HG03432 (cell line): ENCODE measurements around the gene CDH13.

Experiments
- ATAC-seq: cut with Tn5 transposase; IDR thresholded peaks from one replicate; pipeline ENCODE4 v1.9.1; 2021; ENCODE audit warnings: mild to moderate bottlenecking, moderate library complexity; ENCODE audit not compliant: unreplicated experiment

CDH13 gene

GRCh38 chr16:83137894-83138293 lies 511.1 kb downstream of the CDH13 start:
- no peak for ATAC-seq

- no peak for ATAC-seq
Measured at GRCh38 chr16:83138512-83138911, 511.7 kb downstream of the CDH13 start.

- no peak for ATAC-seq
Measured at GRCh38 chr16:83138976-83139690, 512.4 kb downstream of the CDH13 start.

- ATAC-seq, result no peak
Measured at GRCh38 chr16:83143788-83144187, 517.0 kb downstream of the CDH13 start.

- no peak for ATAC-seq
Measured at GRCh38 chr16:83145297-83145696, 518.5 kb downstream of the CDH13 start.

GRCh38 chr16:83147244-83147643 lies 520.5 kb downstream of the CDH13 start:
- ATAC-seq, result no peak

- ATAC-seq, result no peak
Measured at GRCh38 chr16:83158320-83158957, 531.7 kb downstream of the CDH13 start.

GRCh38 chr16:83159049-83159448 lies 532.3 kb downstream of the CDH13 start:
- no peak for ATAC-seq

- no peak for ATAC-seq
Measured at GRCh38 chr16:83160287-83161020, 533.7 kb downstream of the CDH13 start.

- ATAC-seq, result no peak
Measured at GRCh38 chr16:83162791-83163190, 536.0 kb downstream of the CDH13 start.

GRCh38 chr16:83164816-83165215 lies 538.0 kb downstream of the CDH13 start:
- no peak for ATAC-seq

- no peak for ATAC-seq
Measured at GRCh38 chr16:83171396-83171795, 544.6 kb downstream of the CDH13 start.

- no peak for ATAC-seq
Measured at GRCh38 chr16:83174671-83175070, 547.9 kb downstream of the CDH13 start.

- ATAC-seq, result no peak
Measured at GRCh38 chr16:83176802-83177201, 550.0 kb downstream of the CDH13 start.

- no peak for ATAC-seq
Measured at GRCh38 chr16:83185902-83186301, 559.1 kb downstream of the CDH13 start.

GRCh38 chr16:83187405-83187804 lies 560.6 kb downstream of the CDH13 start:
- peak; percentile 62 for ATAC-seq

- ATAC-seq, result no peak
Measured at GRCh38 chr16:83196796-83197195, 570.0 kb downstream of the CDH13 start.

GRCh38 chr16:83197450-83197849 lies 570.7 kb downstream of the CDH13 start:
- ATAC-seq, result no peak

GRCh38 chr16:83198977-83199376 lies 572.2 kb downstream of the CDH13 start:
- ATAC-seq, result no peak

- ATAC-seq, result no peak
Measured at GRCh38 chr16:83200005-83200779, 573.4 kb downstream of the CDH13 start.

- ATAC-seq, result no peak
Measured at GRCh38 chr16:83201748-83202147, 575.0 kb downstream of the CDH13 start.
